Measurements from ENCODE around the gene FSCB.
"Not testable (repeated sequence)": the region's sequence is repeated elsewhere in the genome, so short reads cannot be mapped to it uniquely, and the experiment has no call there.

Gene FSCB

GRCh38 chr14:44507183-44507582 is at the start of gene FSCB:
Gene FSCB, minus strand, starts transcription at chr14:44507283. Its CDS starts 296 bp downstream, at chr14:44506987.
- no peak within 1 kb of the TSS for H3K4me3 ChIP-seq (ENCODE audit: low read length)
- TF ChIP-seq ZNF274 (IDR thresholded peaks at IDR 0.05; ENCODE audit: low read depth, low read length), result no peak

GRCh38 chr14:44531658-44532057 is 24.6 kb upstream of the FSCB start:
- no peak overlapping the region for H3K4me3 ChIP-seq (ENCODE audit: low read length)
- TF ChIP-seq ZNF274 (IDR thresholded peaks at IDR 0.05; ENCODE audit: low read depth, low read length), result no peak

- TF ChIP-seq ZNF274 (IDR thresholded peaks at IDR 0.05; ENCODE audit: low read depth, low read length), result no peak
- H3K4me3 ChIP-seq (ENCODE audit: low read length), result no peak overlapping the region
These were observed 23.4 kb upstream of the FSCB start for GRCh38 chr14:44530475-44530874.

GRCh38 chr14:44529026-44529425 is 21.9 kb upstream of the FSCB start:
- H3K4me3 ChIP-seq (ENCODE audit: low read length), result no peak overlapping the region
- no peak for TF ChIP-seq ZNF274 (IDR thresholded peaks at IDR 0.05; ENCODE audit: low read depth, low read length)

GRCh38 chr14:44528180-44528579 is 21.1 kb upstream of the FSCB start:
- H3K4me3 ChIP-seq (ENCODE audit: low read length), result no peak overlapping the region

GRCh38 chr14:44525237-44525636 is 18.2 kb upstream of the FSCB start:
- H3K4me3 ChIP-seq (ENCODE audit: low read length), result no peak overlapping the region
- TF ChIP-seq ZNF274 (IDR thresholded peaks at IDR 0.05; ENCODE audit: low read depth, low read length), result no peak

More at GRCh38 chr14:44528180-44528579, 21.1 kb upstream of the FSCB start:
- no peak for TF ChIP-seq ZNF274 (IDR thresholded peaks at IDR 0.05; ENCODE audit: low read depth, low read length)

- not testable (repeated sequence) for H3K4me3 ChIP-seq (ENCODE audit: low read length)
These were observed 8.6 kb upstream of the FSCB start for GRCh38 chr14:44515668-44516067.

- H3K4me3 ChIP-seq (ENCODE audit: low read length), result no peak overlapping the region
- TF ChIP-seq ZNF274 (IDR thresholded peaks at IDR 0.05; ENCODE audit: low read depth, low read length), result no peak
These were observed 1.8 kb upstream of the FSCB start for GRCh38 chr14:44508834-44509233.

GRCh38 chr14:44505588-44505987 is 1.5 kb downstream of the FSCB start:
- H3K4me3 ChIP-seq (ENCODE audit: low read length), result no peak overlapping the region
- TF ChIP-seq ZNF274 (IDR thresholded peaks at IDR 0.05; ENCODE audit: low read depth, low read length), result no peak

- TF ChIP-seq ZNF274 (IDR thresholded peaks at IDR 0.05; ENCODE audit: low read depth, low read length), result no peak
- H3K4me3 ChIP-seq (ENCODE audit: low read length), result no peak overlapping the region
These were observed 9.9 kb downstream of the FSCB start for GRCh38 chr14:44497148-44497547.

GRCh38 chr14:44494137-44494536 is 12.9 kb downstream of the FSCB start:
- H3K4me3 ChIP-seq (ENCODE audit: low read length), result no peak overlapping the region
- TF ChIP-seq ZNF274 (IDR thresholded peaks at IDR 0.05; ENCODE audit: low read depth, low read length), result no peak

GRCh38 chr14:44490966-44491365 is 16.1 kb downstream of the FSCB start:
- no peak for TF ChIP-seq ZNF274 (IDR thresholded peaks at IDR 0.05; ENCODE audit: low read depth, low read length)
- H3K4me3 ChIP-seq (ENCODE audit: low read length), result no peak overlapping the region

GRCh38 chr14:44477953-44478352 is 29.1 kb downstream of the FSCB start:
- no peak overlapping the region for H3K4me3 ChIP-seq (ENCODE audit: low read length)
- no peak for TF ChIP-seq ZNF274 (IDR thresholded peaks at IDR 0.05; ENCODE audit: low read depth, low read length)

- H3K4me3 ChIP-seq (ENCODE audit: low read length), result no peak overlapping the region
- no peak for TF ChIP-seq ZNF274 (IDR thresholded peaks at IDR 0.05; ENCODE audit: low read depth, low read length)
These were observed 38.3 kb downstream of the FSCB start for GRCh38 chr14:44468771-44469170.

- no peak for TF ChIP-seq ZNF274 (IDR thresholded peaks at IDR 0.05; ENCODE audit: low read depth, low read length)
- no peak overlapping the region for H3K4me3 ChIP-seq (ENCODE audit: low read length)
These were observed 43.6 kb downstream of the FSCB start for GRCh38 chr14:44463356-44464004.

GRCh38 chr14:44462381-44462780 is 44.7 kb downstream of the FSCB start:
- H3K4me3 ChIP-seq (ENCODE audit: low read length), result no peak overlapping the region
- TF ChIP-seq ZNF274 (IDR thresholded peaks at IDR 0.05; ENCODE audit: low read depth, low read length), result no peak

Data from GM08714 (cell line).